K562 (cell line): ENCODE measurements around the gene DOCK4. TPM values are rescaled to one million over a fixed set of nuclear protein-coding genes. Genes with fewer than 3 reads are reported as not detected.
A peak's percentile ranks its signal among the peaks of the same experiment; 100 is the strongest.

ENCODE experiments used
- ATAC-seq: fragments of 200-7000 bp; cut with Tn5 transposase; 3 replicates; pipeline ENCODE4 v1.9.1; 2020; ENCODE audit warnings: moderate library complexity
- BruUV-seq: library from RNA; stranded (reverse); fragments of 400-500 nt; replicated peaks from 2 replicates; lab custom pipeline; 2021; lab: Mats Ljungman, UMichigan
- CTCF ChIA-PET: fragments of 300-600 bp; formaldehyde crosslinking; extraction: SDS; loops from one replicate; lab custom pipeline; 2021; ENCODE audit warnings: low intra/inter-chr PET ratio; lab: Yijun Ruan, JAX
- POLR2A ChIA-PET: fragments of 300-600, 350-650 bp; sonication (Branson Sonifier 250); formaldehyde crosslinking; extraction: SDS; loops from one replicate; lab custom pipeline; 2021; ENCODE audit warnings: antibody characterized with exemption, inconsistent platforms; lab: Yijun Ruan, JAX
- DNase-seq, 4 experiments: peaks; one replicate each; pipeline versions ENCODE4 v3.0.0 to v3.0.0-alpha.2; 2011 to 2018; ENCODE audit warnings: low spot score in 3 of 4, mixed read lengths in 3 of 4; ENCODE audit errors: extremely low read depth in 1 of 4
- FAIRE-seq: peaks from 2 replicates; lab custom pipeline; 2011; peaks lifted over from hg19 to GRCh38; lab: Jason Lieb, UNC
- H2AFZ ChIP-seq: 2 replicates; pipeline ENCODE4 v1.6.0; 2011; ENCODE audit warnings: low read depth, low read length, control low read depth, inconsistent platforms
- H3K27ac ChIP-seq: fragments of 200-600 bp; 3 replicates; pipeline ENCODE4 v1.8.0; 2011; ENCODE audit warnings: low read depth, mild to moderate bottlenecking, control low read depth, inconsistent platforms, low read length, moderate library complexity, mixed read lengths; ENCODE audit errors: extremely low read depth
- H3K27me3 ChIP-seq, 2 experiments: fragments of 300-600 bp in 1 of 2; 2 replicates in 1 of 2; 3 replicates in 1 of 2; pipeline versions ENCODE4 v1.6.0 to v1.8.0; 2011; ENCODE audit warnings: inconsistent platforms in 2 of 2, low read length in 2 of 2, mild to moderate bottlenecking in 1 of 2, mixed read lengths in 1 of 2, moderate library complexity in 1 of 2; ENCODE audit not compliant: control insufficient read depth in 2 of 2, insufficient read depth in 2 of 2
- H3K36me3 ChIP-seq: fragments of 300-600 bp; 3 replicates; pipeline ENCODE4 v1.8.0; 2011; ENCODE audit warnings: mild to moderate bottlenecking, low read length, inconsistent platforms; ENCODE audit not compliant: control insufficient read depth, insufficient read depth
- H3K4me1 ChIP-seq, 2 experiments: fragments of 200-600 bp in 1 of 2; replicated peaks in 1 of 2; 2 replicates in 1 of 2; 3 replicates in 1 of 2; pipeline versions ENCODE4 v1.5.1 to v1.8.0; 2011; ENCODE audit warnings: inconsistent platforms in 2 of 2, low read length in 2 of 2, mild to moderate bottlenecking in 1 of 2, mixed read lengths in 1 of 2, moderate library complexity in 1 of 2; ENCODE audit not compliant: control insufficient read depth in 2 of 2, insufficient read depth in 2 of 2
- H3K4me2 ChIP-seq: 2 replicates; pipeline ENCODE4 v1.6.1; 2011; ENCODE audit warnings: low read length, control low read depth, inconsistent platforms, mixed read lengths; ENCODE audit not compliant: insufficient read depth
- H3K4me3 ChIP-seq: fragments of 200-600 bp; sonication (generic), shearing (Covaris generic); 2 replicates; pipeline ENCODE4 v1.5.1; 2016; ENCODE audit warnings: control low read depth, inconsistent platforms
- H3K79me2 ChIP-seq: fragments of 200-600 bp; 3 replicates; pipeline ENCODE4 v1.8.0; 2011; ENCODE audit warnings: low read length, inconsistent platforms; ENCODE audit not compliant: control insufficient read depth, insufficient read depth
- H3K9ac ChIP-seq, 2 experiments: 2 replicates each; pipeline versions ENCODE4 v1.6.0 to v1.6.1; 2011; ENCODE audit warnings: low read depth in 2 of 2, low read length in 2 of 2, control low read depth in 1 of 2, inconsistent platforms in 1 of 2, mild to moderate bottlenecking in 1 of 2, mixed read lengths in 1 of 2; ENCODE audit not compliant: insufficient read depth in 1 of 2
- H3K9me1 ChIP-seq: one replicate; pipeline ENCODE4 v1.6.0; 2011; ENCODE audit warnings: inconsistent platforms, mild to moderate bottlenecking, low read length, moderate library complexity; ENCODE audit not compliant: control insufficient read depth, insufficient read depth
- H3K9me3 ChIP-seq: replicated peaks from 2 replicates; pipeline ENCODE4 v1.5.1; 2011; ENCODE audit warnings: low read depth, low read length, inconsistent platforms; ENCODE audit not compliant: control insufficient read depth, insufficient read depth
- H4K20me1 ChIP-seq: replicated peaks from 2 replicates; pipeline ENCODE4 v1.6.1; 2011; ENCODE audit warnings: low read length, inconsistent platforms, mixed read lengths; ENCODE audit not compliant: control insufficient read depth, insufficient read depth
- CCAR2 ChIP-seq: fragments of 200-400 bp; formaldehyde crosslinking; IDR thresholded peaks from 2 replicates; pipeline ENCODE4 v1.6.1; 2017; ENCODE audit warnings: mild to moderate bottlenecking, low read depth, low read length
- CXXC5 ChIP-seq: fragments of 250-450 bp; sonication (Bioruptor Pico); IDR thresholded peaks from 2 replicates; pipeline ENCODE4 v1.8.0; 2022; ENCODE audit warnings: inconsistent platforms, mild to moderate bottlenecking, moderate library complexity
- DEAF1 ChIP-seq: fragments of 450-650 bp; formaldehyde crosslinking; IDR thresholded peaks from 2 replicates; pipeline ENCODE4 v1.4.0; 2020; ENCODE audit warnings: mild to moderate bottlenecking, moderate library complexity
- EP300 ChIP-seq: IDR thresholded peaks from 2 replicates; pipeline ENCODE4 v1.6.1; 2012; ENCODE audit warnings: low read length, improper control_type of control experiment
- NR2C2 ChIP-seq, 2 experiments: fragments of 200-800 bp in 1 of 2; sonication (Bioruptor generic) in 1 of 2; sonication (generic) in 1 of 2; formaldehyde crosslinking in 1 of 2; IDR thresholded peaks; 2 replicates each; pipeline versions ENCODE4 v1.6.1 to v1.8.0; 2016 to 2022; ENCODE audit warnings: mild to moderate bottlenecking in 1 of 2, missing compliant biosample characterization in 1 of 2, missing genetic modification characterization in 1 of 2, missing genetic modification reagents in 1 of 2
- RBM17 ChIP-seq: fragments of 200-400 bp; formaldehyde crosslinking; IDR thresholded peaks from 2 replicates; pipeline ENCODE4 v1.6.1; 2017; ENCODE audit warnings: low read depth, mild to moderate bottlenecking, low read length, borderline replicate concordance
- TEAD1 ChIP-seq, 2 experiments: fragments of 450-650 bp in 1 of 2; sonication (generic) in 1 of 2; formaldehyde crosslinking; IDR thresholded peaks; 2 replicates each; pipeline versions ENCODE4 v1.4.0 to v1.8.0; 2020 to 2022; ENCODE audit warnings: mild to moderate bottlenecking in 2 of 2, missing genetic modification reagents in 1 of 2
- ZBTB8A ChIP-seq: fragments of 450-650 bp; IDR thresholded peaks from 2 replicates; pipeline ENCODE4 v1.6.1; 2018; ENCODE audit warnings: mild to moderate bottlenecking, moderate library complexity; ENCODE audit not compliant: partially characterized antibody
- ZNF707 ChIP-seq: fragments of 250-450 bp; sonication (Bioruptor Pico); conservative IDR thresholded peaks from 2 replicates; pipeline ENCODE4 v1.8.0; 2022; ENCODE audit warnings: inconsistent platforms, mild to moderate bottlenecking, moderate library complexity
- whole genome bisulfite sequencing: fragments of 100-300 bp; shearing (Covaris generic); methylation state at CpG from one replicate; pipeline ENCODE4 v1.1.6; 2016; ENCODE audit warnings: low coverage, mixed read lengths; ENCODE audit not compliant: insufficient coverage; ENCODE audit errors: missing lambda C conversion rate; 5-methylcytosine and 5-hydroxymethylcytosine counted together
- in situ Hi-C: fragments of 300-500 bp; cut with MboI; formaldehyde crosslinking; loops from 4 replicates; pipeline ENCODE4 v1.15.0; 2018; ENCODE audit warnings: inconsistent platforms, mixed read lengths
- intact Hi-C: fragments of 100-400 bp; cut with micrococcal nuclease; formaldehyde crosslinking; loops from 2 replicates; pipeline ENCODE4 v1.14.2; 2022
- polyA plus RNA-seq, 8 experiments: library from polyadenylated mRNA; depleted of rRNA in 4 of 8; stranded (reverse) in 5 of 8; unstranded in 3 of 8; fragments of >200 nt; fragmentation: Nextera tagmentation in 2 of 8; fragmentation: Illumina TruSeq in 1 of 8; extraction: Ambion mirVana in 2 of 8; extraction: Trizol in 1 of 8; gene quantifications; 2 replicates each; pipeline versions ENCODE4 v1.2.1 to v1.2.3, GENCODE V29; 2011 to 2014; ENCODE audit warnings: inconsistent platforms in 1 of 8, missing spikeins in 1 of 8
- total RNA-seq, 7 experiments: library from RNA; depleted of rRNA in 6 of 7; stranded (reverse); fragments of >200 nt in 6 of 7; fragmentation: Illumina TruSeq in 2 of 7; extraction: Trizol in 2 of 7; gene quantifications; 2 replicates each; pipeline versions ENCODE4 v1.2.1 to v1.2.3, GENCODE V29; 2011 to 2021; ENCODE audit warnings: low replicate concordance in 1 of 7
- TF ChIP-seq, protein P1 (sequence below): fragments of 450-650 bp; IDR thresholded peaks from 2 replicates; pipeline ENCODE4 v1.6.1; 2016; ENCODE audit warnings: borderline replicate concordance
- TF ChIP-seq, protein P2 (sequence below): IDR thresholded peaks from 2 replicates; pipeline ENCODE4 v1.6.1; 2011; ENCODE audit not compliant: insufficient read length; ENCODE audit errors: extremely low read depth
- TF ChIP-seq, protein P3 (sequence below): fragments of 450-650 bp; IDR thresholded peaks from 2 replicates; pipeline ENCODE4 v1.6.1; 2017; ENCODE audit warnings: mild to moderate bottlenecking, moderate library complexity

DOCK4 gene
- total and polyA plus RNA-seq, 9 of the 15 experiments (the other 6 are each of a cell fraction or from before 2014, with no cell fraction given): 0.42 to 5.7 (median 2.3) TPM

DNA sequence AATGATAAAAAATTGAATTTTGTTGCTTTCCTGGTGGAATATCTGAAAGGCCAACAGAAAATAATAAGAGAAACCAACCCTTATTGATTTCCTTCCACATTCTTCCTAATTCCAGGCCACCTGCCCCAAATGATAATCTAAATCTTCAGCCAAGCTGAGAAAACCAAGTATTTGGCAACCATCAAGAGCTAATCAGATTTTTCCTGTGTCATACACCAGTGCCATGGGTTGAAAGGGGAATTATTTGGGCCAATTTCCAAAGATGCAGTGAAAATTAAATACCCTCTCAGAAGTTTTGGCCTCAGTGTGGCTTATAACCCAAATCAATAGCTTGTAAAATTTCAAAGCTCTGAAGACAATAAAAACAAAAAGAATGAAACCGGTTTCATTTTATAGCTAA is 70.4 kb downstream of the DOCK4 start (continued):
- no peak for TF ChIP-seq ZBTB8A

DNA sequence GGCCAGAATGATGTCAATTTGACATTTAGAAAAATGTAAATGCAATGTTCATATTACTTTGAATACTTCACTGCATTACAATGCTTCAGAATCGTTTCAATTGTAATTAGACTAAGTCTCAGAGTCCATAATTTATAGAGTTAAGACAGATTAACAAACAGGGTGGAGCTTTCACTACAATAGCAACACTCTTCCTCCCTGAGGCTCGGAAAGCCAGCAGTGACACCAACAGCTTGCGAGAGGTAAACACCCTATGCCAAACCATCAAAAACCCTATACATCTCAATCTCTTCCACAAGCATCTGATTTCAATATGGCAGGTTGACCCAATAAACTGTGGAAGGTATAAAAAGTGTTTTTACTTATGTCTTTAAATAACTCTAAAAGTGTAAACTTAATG is 72.2 kb downstream of the DOCK4 start:
- H3K4me3 ChIP-seq: no peak overlapping the region
- H4K20me1 ChIP-seq: no peaks in the 10 kb centered on the region
- no peak overlapping the region for H2AFZ ChIP-seq
- H3K9me1 ChIP-seq: no peaks in the 10 kb centered on the region
- POLR2A ChIA-PET: interaction anchor here (0.6 kb wide), 1 partner anchor 221 kb away, joined by 3 read pairs; no protein-coding TSS in a partner anchor
- no peak overlapping the region for H3K9ac ChIP-seq
- TF ChIP-seq, protein P1, sequence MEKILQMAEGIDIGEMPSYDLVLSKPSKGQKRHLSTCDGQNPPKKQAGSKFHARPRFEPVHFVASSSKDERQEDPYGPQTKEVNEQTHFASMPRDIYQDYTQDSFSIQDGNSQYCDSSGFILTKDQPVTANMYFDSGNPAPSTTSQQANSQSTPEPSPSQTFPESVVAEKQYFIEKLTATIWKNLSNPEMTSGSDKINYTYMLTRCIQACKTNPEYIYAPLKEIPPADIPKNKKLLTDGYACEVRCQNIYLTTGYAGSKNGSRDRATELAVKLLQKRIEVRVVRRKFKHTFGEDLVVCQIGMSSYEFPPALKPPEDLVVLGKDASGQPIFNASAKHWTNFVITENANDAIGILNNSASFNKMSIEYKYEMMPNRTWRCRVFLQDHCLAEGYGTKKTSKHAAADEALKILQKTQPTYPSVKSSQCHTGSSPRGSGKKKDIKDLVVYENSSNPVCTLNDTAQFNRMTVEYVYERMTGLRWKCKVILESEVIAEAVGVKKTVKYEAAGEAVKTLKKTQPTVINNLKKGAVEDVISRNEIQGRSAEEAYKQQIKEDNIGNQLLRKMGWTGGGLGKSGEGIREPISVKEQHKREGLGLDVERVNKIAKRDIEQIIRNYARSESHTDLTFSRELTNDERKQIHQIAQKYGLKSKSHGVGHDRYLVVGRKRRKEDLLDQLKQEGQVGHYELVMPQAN: no peak
- no peak for TF ChIP-seq NR2C2 (CRISPR knock-in tag; IDR thresholded peaks at IDR 0.05)
- no peak for TF ChIP-seq NR2C2 (tag; IDR thresholded peaks at IDR 0.05)
- TF ChIP-seq, protein P2, sequence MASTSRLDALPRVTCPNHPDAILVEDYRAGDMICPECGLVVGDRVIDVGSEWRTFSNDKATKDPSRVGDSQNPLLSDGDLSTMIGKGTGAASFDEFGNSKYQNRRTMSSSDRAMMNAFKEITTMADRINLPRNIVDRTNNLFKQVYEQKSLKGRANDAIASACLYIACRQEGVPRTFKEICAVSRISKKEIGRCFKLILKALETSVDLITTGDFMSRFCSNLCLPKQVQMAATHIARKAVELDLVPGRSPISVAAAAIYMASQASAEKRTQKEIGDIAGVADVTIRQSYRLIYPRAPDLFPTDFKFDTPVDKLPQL: no peak
- no peak for TF ChIP-seq CCAR2
- no peak for TF ChIP-seq CXXC5 (CRISPR knock-in tag)
- no peak for TF ChIP-seq RBM17
- no peak for TF ChIP-seq TEAD1 (CRISPR knock-in tag; IDR thresholded peaks at IDR 0.05)
- TF ChIP-seq EP300: no peak
- TF ChIP-seq ZNF707: no peak
- TF ChIP-seq, protein P3, sequence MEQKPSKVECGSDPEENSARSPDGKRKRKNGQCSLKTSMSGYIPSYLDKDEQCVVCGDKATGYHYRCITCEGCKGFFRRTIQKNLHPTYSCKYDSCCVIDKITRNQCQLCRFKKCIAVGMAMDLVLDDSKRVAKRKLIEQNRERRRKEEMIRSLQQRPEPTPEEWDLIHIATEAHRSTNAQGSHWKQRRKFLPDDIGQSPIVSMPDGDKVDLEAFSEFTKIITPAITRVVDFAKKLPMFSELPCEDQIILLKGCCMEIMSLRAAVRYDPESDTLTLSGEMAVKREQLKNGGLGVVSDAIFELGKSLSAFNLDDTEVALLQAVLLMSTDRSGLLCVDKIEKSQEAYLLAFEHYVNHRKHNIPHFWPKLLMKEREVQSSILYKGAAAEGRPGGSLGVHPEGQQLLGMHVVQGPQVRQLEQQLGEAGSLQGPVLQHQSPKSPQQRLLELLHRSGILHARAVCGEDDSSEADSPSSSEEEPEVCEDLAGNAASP: no peak
- no peak for TF ChIP-seq DEAF1 (CRISPR knock-in tag)
- H3K79me2 ChIP-seq: no peaks in the 10 kb centered on the region
- peaks cover 0 to 11% of the 10 kb centered on the region in 2 experiments; a peak in 1 of 5 replicates for H3K27me3 ChIP-seq
- H3K9me3 ChIP-seq: no peaks in the 10 kb centered on the region
- CTCF ChIA-PET: no interaction called here
- DNase-seq (no peak), FAIRE-seq (no peak), ATAC-seq (peak; percentile 40; the same call in 2 of the 3 replicates)
- H3K4me2 ChIP-seq: no peak overlapping the region
- intact Hi-C loops: no loop called here
- H3K36me3 ChIP-seq: no peaks in the 10 kb centered on the region
- H3K27ac ChIP-seq: no peak overlapping the region
- no TSS peak for BruUV-seq
- in situ Hi-C loops: no loop called here
- H3K4me1 ChIP-seq: no peaks in the 10 kb centered on the region
- 6% methylated on average over 3 of the region's 3 CpGs for WGBS
